T-helper 1 cell treated with Interleukin-12 subunit alpha and Interleukin-12 subunit beta and Interleukin-4 antibody, amounts not matched to agents 30 ng/mL and 1 ng/mL, for 36 hours (primary cell): ENCODE data around the gene NIPAL3. TPM values are rescaled to one million over a fixed set of nuclear protein-coding genes. Genes with fewer than 3 reads are reported as not detected.
"Not testable (repeated sequence)": the region's sequence is repeated elsewhere in the genome, so short reads cannot be mapped to it uniquely, and the experiment has no call there.

Experiments used
- intact Hi-C: fragments of 100-400 bp; cut with micrococcal nuclease; formaldehyde crosslinking; loops from one replicate; pipeline ENCODE4 v1.15.1; 2024
- total RNA-seq: library from RNA; stranded (reverse); gene quantifications from 2 replicates; pipeline ENCODE4 v1.2.3, GENCODE V29; 2022

Gene NIPAL3
- total RNA-seq, 1 donor from 2014 or later: 39.4 TPM

DNA sequence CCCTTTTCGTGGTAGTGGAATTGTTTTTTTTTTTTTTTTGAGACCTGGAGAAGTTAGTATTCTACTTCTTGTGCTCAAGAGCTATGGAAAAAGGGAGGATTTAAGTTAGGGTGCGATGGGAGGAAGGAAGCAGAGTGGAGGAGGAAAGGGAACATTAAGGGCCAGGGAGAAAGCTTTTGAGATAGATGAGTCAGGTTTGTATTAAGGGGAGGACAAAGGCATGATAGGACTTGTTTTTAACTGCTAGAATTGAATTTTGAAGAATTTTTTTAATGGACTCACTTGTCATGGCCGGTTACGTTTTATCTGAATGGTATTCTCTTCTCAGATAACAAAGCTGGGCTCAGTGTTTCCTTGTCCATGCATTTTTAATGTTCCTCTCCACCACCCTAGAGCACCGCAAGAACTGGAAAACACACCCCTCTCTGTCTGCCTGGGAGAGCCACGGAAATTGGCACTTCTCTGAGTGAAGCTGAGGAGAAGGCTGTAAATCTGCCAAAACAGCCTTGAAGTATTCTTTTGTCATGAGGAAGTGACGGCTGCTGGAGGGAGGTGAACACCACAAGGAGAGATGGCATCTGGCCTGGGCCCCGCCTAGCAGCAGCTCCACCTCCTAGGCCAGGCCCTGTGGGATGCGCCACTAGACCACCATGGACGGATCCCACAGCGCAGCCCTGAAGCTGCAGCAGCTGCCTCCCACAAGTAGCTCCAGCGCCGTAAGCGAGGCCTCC lies 3.5 kb downstream of the NIPAL3 start:
- intact Hi-C loops: loop anchor here (10.0 kb wide), 3 partner anchors 416 to 614 kb away; partner anchors contain the start of genes GALE and PNRC2

DNA sequence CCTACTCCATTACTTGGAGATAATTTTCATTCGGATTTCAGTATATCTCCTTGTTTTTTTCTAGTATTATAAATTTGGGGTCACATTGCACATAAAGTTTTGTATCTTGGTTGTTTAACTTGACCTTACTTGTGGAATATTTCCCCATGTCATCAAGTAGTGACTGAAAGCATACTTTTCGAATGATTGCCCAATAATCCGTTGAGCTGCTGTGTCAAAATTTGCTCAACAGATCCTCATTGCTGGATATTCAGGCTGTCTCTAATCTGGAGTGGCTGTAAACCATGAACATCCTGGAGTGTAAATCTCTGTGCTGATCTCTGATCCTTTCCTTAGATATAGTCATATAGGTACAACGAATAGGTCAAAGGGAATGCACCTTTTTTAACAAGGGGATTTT lies 4.9 kb downstream of the NIPAL3 start:
- intact Hi-C loops: no loop called here

DNA sequence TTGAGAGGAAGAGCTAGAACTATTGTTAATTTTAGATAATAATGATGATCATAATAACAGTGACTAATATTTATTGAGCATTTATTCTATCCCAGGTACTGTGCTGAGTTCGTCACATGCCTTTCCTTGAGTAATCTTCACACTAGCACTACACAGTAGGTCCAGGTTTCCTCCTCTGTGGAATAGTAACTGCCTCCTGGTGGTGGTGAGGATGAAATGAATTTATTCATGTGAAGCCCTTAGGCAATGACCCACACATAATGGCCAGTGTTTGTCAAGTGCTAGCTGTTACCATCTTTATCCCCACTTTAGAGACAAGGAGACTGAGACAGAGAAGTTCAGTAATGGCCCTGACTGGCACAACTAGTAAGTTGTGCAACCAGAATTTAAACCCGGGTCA lies 5.9 kb downstream of the NIPAL3 start:
- intact Hi-C loops: no loop called here

DNA sequence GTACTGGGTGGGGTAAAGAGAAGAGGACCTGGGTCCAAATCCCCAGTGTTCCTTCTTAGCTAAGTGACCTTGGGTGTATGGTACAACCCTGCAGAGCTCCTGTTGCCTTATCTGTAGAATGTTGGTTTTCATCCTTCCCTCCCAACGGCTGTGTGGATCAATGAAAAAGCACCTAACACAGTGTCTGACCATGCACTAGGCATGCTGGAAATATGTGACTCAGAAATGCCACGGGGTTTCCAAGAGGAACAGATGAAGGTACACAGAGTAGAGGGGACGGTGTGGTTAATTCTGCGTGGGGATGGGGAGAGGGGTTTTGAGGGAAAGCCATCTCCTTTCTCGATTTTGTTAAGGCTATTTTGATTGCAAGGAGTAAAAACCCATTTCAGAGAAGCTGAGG lies 8.6 kb downstream of the NIPAL3 start:
- intact Hi-C loops: no loop called here

DNA sequence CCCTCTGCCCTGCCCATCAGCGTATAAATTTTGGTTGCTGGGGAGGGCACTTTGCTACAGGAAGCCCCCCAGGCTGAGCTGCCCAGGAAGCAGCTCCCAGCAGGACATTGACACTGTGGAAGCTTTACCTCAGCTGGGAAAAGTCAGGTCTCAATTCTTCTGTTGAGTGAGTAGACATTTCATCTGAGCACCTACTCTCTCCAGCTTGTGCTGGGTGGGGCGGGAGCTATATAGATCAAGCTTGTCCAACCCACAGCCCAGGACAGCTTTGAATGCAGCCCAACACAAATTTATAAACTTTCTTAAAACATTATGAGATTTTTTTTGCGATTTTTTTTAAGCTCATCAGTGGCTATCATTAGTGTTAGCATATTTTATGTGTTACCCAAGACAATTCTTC lies 9.4 kb downstream of the NIPAL3 start:
- intact Hi-C loops: loop anchor here (5.0 kb wide), 1 partner anchor 52 kb away; no protein-coding TSS in a partner anchor

DNA sequence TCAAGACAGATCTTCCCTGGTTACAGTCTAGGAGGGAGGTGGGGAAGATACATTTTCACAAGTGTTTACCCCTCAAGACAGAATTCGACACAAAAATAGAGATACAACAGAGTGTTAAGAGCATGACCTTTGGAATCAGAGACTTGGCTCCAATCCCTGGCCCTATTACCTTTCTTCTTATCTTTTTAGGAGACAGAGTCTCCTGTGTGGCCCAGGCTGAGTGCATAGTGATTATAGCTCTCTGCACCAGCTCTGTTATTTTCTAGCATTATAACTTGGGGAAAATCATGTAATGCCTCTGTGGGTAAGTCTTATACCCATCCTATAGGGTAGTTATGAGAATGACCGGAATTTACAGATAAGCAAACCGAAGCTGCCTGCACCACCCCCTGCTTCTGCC lies 9.8 kb downstream of the NIPAL3 start:
- intact Hi-C loops: loop anchor here (5.0 kb wide), 1 partner anchor 52 kb away; no protein-coding TSS in a partner anchor

DNA sequence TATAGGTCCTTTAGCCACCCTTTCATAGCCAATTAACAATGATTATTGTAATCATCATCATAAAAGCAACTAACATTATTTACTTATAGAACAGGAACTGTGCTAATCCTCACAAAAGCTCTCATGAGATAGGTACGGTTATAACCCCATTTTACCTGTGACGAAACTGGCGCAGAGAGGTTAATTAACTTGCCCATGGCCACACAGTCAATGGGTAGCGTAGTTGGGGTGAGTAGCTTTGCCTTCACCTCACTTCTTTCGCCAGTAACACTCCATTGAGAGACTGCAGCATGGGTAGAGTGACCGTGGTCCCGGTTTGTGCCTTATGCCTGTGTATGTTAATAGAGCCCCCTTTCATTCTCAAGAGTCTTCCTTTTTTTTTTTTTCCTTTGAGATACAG lies 10.3 kb downstream of the NIPAL3 start:
- intact Hi-C loops: loop anchor here (5.0 kb wide), 1 partner anchor 51 kb away; no protein-coding TSS in a partner anchor

DNA sequence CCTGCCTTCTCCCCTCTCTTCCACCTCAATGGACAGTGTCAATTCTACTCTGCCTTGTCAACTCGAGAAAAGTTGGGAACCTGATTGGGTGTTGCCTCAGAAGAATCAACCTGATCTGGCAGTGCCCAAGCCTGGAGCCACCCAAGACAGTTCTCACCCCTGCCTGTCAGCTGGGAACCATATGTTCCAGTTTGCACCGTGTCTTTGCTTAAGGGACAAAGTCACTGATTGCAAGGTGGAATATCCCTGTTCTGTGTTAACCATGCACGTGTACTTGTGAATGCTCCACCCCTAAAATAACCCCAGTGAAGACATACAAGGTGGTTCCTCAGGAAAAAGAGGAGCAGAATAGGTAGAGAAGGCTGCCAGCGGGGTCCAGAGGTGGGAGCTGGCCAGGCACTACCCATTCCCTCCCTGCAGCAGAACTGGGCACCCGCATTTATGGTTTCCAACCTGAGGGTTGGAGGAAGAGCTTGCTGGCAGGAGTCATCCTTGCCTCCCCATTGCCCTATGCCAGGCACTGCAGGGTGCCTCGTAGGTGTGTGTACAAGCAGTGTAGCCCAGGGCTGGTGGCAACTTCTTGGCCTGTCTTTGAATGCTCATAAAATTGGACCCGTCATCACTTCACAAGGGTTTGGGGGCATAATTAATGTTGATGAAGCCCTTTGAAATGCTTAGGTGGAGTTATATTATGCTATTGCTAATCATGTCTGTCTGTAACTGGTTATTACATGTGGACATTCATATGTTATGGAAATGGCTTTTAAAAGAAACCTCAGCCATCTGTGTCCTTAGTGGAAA lies 11.3 kb downstream of the NIPAL3 start:
- intact Hi-C loops: loop anchor here (5.0 kb wide), 1 partner anchor 50 kb away; no protein-coding TSS in a partner anchor

DNA sequence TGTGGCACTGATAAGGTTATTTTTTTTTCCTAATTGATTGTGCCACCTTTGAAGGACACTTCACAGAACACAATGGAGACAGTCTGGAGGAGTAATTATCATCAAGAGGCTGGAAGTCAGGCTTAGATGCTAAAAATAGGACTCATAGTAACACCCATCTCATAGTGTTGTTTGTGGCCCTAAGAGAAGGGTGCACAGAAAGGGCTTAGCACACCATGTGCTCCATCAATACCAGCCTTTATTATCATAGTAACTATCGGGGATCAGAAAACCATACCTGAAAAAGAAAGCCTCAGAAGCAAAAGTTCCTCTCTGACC lies 11.9 kb downstream of the NIPAL3 start:
- intact Hi-C loops: loop anchor here (5.0 kb wide), 1 partner anchor 50 kb away; no protein-coding TSS in a partner anchor

DNA sequence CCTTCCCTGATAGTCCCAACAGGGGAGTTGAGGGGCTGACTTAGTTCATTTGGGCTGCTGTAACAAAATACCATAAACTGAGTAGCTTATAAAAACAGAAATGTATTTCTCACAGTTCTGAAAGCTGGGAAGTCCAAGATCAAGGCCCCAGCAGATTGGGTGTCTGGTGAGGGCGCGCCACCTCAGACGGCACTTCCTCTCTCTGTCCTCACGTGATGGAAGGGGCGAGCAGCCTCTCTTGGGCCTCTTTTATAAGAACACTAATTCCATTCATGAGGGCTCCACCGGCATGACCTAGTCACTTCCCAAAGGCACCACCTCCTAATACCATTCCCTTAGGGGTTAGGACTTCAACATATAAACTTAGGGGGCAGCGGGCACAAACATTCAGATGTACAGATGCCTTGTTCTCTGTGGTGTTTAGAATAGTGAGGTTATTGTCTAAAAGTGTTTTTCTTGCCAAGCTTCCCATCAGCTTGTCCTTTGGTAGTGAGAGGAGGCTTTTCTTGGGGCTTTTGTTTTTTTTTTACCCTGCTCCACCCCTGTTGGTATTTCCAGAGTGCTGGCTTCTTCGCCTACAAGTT lies 20.3 kb downstream of the NIPAL3 start:
- intact Hi-C loops: no loop called here

DNA sequence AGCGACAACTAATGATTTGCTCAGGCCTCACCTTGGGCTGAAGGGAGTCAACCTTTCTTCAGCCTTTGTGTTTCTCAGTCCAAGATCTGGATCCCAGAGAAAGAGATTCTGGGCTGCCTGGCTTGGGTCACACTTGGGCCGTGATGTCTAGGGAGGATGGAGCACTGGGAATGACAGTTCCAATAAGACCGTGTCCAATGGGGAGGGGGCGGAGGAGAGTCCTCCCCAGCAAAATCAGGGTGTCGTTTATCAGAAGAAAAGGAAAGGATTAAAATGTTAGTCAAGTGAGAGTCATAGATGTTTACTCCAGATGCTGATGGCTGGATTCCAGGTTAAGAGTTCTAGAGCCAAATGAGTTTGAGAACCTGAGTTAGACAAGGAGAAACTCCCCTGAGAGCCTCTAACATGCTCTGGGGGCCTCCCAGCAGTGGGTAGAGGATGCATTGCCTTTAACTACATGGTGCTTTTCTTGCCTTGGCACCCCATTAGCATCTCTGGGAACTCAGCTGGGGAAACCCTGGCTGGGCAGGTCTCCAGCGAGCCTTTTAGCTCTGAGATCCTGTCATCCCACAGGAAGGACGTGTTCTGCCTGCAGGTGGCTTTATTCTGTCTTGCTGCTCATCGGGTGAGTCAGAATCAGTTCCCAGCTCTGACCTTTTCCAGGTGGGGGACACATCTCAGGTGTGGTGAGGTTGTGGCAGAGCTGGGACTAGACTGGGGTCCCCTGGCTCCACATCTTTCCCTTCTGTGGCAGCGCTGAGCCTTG lies 22.2 kb downstream of the NIPAL3 start:
- intact Hi-C loops: no loop called here

DNA sequence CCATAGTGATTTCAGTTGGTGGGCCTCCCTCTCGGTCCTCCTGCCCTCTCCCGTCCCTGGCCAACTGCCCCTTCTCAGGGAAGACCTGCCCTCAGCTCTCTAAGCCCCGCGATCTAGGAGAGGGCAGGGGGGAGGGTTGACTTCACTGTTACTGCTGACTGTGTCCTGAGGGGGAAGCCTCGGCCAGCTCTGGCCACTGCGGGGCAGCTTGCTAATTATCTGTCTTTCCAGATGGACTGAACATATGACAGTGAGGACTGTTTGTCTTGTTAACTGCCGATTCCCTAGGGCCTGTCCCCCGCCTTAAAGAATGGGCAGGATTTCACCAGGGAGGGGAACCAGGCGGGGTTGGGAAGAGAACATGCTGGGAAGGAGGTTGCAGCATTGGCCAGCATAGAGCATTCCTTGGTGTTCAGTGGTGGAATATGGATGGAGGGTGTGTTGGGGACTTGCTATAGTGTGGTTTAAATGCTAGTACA lies 22.9 kb downstream of the NIPAL3 start:
- intact Hi-C loops: no loop called here

DNA sequence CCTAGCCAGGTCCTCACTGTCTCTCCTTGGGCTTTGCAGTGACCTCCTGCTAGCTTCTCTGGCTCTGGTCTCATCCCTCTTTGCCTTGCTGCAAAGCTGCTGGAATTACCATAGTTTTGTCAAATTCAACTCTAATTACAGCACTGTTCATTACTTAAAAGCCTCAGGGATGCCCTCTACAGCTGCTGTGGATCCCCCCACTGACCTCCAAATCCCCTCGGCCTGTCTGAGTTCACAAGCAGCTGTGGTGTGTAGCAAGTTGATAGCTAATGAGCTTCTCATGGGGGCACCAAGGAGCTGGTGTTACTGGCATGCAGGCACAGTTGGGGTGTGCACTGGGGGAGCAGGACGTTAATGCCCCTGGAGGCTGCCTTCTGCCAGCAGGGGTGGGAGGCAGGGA lies 24.8 kb downstream of the NIPAL3 start:
- intact Hi-C loops: no loop called here

DNA sequence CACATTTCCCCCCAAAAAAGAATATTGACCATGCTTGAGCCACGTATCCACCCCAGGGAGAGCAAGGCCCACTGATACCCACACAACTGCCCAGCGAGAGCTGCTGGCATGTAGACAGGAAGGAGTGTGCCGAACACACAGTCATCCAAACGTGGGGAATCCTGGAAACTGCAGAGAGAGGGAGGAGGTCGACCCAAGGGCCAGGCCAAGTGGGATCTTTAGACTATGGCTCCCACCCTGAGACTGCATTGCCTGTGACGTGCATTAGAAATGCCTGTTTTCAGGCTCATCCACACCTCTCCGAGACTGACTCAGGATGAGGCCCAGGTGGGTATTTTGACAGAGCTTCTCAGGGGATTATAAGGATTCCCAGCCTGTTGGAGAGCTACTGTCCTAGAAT lies 25.9 kb downstream of the NIPAL3 start:
- intact Hi-C loops: no loop called here

DNA sequence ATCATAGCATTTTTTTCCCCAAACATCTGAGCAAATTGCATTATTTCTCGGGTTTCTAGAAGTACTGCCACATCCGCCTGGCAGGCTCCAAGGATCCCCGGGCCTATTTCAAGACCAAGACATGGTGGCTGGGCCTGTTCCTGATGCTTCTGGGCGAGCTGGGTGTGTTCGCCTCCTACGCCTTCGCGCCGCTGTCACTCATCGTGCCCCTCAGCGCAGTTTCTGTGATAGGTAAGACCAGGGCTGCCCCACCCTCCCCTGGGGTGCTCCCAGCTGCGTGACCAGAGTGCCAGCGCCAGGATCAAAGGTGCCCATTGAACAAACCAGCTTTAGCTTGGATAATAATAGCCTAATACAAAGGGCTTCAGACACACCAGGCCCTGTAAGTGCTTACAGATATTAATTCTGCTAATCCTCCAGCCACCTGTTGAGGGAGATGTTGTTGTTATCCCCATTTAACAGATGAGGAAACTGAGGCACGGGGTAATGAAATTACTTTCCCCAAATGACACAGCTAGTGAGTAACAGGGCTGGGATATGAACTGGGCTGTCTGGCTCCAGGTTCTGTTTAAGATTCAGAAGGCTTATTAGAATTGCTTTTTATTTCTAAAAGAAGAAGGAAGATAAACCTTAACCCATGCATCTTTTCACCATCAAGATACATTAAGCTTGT lies 26.5 kb downstream of the NIPAL3 start:
- intact Hi-C loops: no loop called here

DNA sequence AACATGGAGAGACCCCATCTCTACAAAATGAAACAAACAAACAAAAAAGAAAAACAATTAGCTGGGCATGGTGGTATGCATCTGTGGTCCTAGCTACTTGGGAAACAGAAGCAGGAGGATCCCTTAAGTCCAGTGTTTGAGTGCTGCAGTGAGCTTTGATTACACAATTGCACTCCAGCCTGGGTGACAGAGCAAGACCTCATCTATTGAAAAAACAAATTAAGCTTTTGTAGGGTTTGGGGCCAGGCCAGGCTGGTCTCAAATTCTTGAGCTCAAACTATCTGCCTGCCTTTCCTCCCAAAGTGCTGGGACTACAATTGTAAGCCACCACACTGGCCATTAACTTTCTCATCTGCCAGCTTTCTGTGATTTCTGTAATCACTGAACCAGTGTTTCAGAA lies 27.2 kb downstream of the NIPAL3 start:
- intact Hi-C loops: no loop called here

DNA sequence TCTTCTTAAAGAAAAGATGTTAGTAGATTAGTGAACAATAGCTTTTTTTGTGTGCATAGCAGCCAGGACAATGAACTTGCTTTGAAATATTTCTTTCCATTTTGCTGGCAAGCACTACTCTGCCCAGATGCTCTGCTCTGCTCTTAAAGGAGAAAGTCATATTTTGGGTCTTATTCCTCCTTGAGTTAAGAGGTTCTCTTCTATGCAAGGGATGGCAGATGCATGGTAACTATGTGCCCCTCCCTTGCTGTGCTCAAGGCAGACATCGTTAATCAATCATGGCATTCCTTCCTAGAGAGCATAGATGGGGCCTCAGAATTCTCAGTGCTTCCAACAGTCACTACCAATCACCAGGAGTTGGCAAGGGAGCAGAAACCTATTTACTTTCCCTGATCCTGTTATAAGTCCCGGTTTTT lies 27.6 kb downstream of the NIPAL3 start:
- intact Hi-C loops: no loop called here

DNA sequence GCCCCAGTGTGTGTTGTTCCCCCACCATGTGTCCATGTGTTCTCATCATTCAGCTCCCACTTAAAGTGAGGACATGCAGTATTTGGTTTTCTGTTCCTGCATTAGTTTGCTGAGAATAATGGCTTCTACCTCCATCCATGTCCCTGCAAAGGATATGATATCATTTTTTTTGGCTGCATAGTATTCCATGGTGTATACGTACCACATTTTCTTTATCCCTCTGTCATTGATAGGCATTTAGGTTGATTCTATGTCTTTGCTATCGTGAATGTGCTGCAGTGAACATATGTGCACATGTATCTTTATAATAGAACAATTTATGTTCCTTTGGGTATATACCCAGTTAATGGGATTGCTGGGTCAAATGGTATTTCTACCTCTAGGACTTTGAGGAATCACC lies 30.8 kb downstream of the NIPAL3 start:
- intact Hi-C loops: not testable (repeated sequence)

DNA sequence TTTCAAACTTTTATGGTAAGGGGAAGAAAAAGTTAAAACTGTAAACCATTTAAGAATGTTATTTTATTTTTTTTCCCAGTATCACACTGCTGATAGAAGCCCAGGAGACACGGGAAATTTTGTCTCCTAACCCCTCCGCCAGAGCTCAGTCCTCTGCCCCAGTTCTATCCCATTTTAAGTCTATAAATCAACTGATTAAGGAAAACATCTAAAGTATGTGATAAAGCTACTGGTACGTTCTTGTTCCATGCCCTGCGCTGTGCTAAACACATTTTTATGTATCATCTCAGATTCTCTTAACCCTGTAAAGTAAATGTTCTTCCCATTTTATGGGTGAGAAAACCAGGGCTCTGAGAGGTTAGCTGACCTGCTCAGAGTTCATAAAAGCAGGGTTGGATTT lies 34.7 kb downstream of the NIPAL3 start:
- intact Hi-C loops: no loop called here

DNA sequence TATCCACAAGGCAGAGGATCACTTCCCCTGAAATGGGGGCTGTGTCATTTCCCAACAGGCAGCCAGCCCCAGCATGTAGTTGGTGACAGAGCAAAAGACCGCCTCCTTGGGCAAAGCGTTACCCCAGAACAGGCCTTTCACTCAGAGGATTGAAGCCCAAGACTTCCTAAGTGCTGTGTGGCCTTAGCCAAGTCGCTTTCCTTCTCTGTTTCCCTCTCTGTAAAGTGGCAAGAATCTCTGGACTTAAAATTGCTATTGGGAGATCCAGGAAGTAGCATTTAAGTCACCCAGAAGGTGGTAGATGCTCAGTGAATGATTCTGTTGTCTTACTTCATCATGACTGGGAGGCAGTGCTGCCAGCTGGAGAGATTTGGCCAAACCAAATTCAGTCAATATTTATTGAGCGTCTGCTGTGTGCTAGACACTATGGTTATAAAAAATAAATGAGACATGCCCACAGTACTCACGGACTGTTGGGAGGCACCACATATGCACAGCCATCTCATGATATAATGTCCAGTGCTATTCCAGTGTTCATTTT lies 35.3 kb downstream of the NIPAL3 start:
- intact Hi-C loops: no loop called here
